Colonic mucosa (tissue), 4 donors: ENCODE data around the gene DIDO1. TPM values are rescaled to one million over a fixed set of nuclear protein-coding genes. Genes with fewer than 3 reads are reported as not detected.

Experiments used
- DNase-seq: peaks from one replicate; pipeline ENCODE4 v3.0.0-alpha.2; 2020
- H3K27ac ChIP-seq: fragments of 200-600 bp; one replicate; pipeline ENCODE4 v1.8.0; 2021
- H3K27me3 ChIP-seq: fragments of 200-600 bp; one replicate; pipeline ENCODE4 v1.8.0; 2021
- H3K36me3 ChIP-seq: fragments of 200-600 bp; one replicate; pipeline ENCODE4 v1.8.0; 2021
- H3K4me1 ChIP-seq: fragments of 200-600 bp; one replicate; pipeline ENCODE4 v1.8.0; 2021; ENCODE audit warnings: mild to moderate bottlenecking
- H3K4me3 ChIP-seq: fragments of 200-600 bp; one replicate; pipeline ENCODE4 v1.8.0; 2021
- H3K9ac ChIP-seq, 2 donors: one replicate each; pipeline ENCODE4 v1.7.0; 2013; ENCODE audit warnings: control low read depth in 2 of 2, low read depth in 2 of 2, low read length in 2 of 2
- H3K9me3 ChIP-seq: fragments of 200-600 bp; one replicate; pipeline ENCODE4 v1.8.0; 2021
- CTCF ChIP-seq: fragments of 200-600 bp; IDR thresholded peaks from one replicate; pipeline ENCODE4 v1.8.0; 2022; ENCODE audit warnings: antibody characterized with exemption, mild to moderate bottlenecking
- intact Hi-C: fragments of 100-400 bp; cut with DNase I; formaldehyde crosslinking; loops from one replicate; pipeline ENCODE4 v1.14.1; 2022
- total RNA-seq, 2 donors: library from RNA; stranded (reverse); fragmentation: NEBNext Ultra II Directional in 1 of 2; extraction: Animal tissue kit (Norgen Biotek cat#: 25700) in 1 of 2; gene quantifications; one replicate each; pipeline ENCODE4 v1.2.1, GENCODE V29; 2021
- donor health status: healthy.
- donor health status: DM: no; HTN: no; CAD: no.
- donor health status: DM: no; HTN: no; CAD: no.

DIDO1 gene
- total RNA-seq, 2 donors from 2014 or later = 41.4 to 50.4 TPM

GRCh38 chr20:62881662-62882395 is 44.5 kb downstream of the DIDO1 start:
- Histone ChIP-seq H3K27ac (no peak overlapping the region), H3K9ac (no peak overlapping the region), H3K9me3 (no peaks in the 10 kb centered on the region), H3K4me1 (no peaks in the 10 kb centered on the region), H3K36me3 (no peaks in the 10 kb centered on the region), H3K27me3 (no peaks in the 10 kb centered on the region), H3K4me3 (no peak overlapping the region)
- intact Hi-C loops = no loop called here
- no peak for DNase-seq
- TF ChIP-seq CTCF = no peak

DNA sequence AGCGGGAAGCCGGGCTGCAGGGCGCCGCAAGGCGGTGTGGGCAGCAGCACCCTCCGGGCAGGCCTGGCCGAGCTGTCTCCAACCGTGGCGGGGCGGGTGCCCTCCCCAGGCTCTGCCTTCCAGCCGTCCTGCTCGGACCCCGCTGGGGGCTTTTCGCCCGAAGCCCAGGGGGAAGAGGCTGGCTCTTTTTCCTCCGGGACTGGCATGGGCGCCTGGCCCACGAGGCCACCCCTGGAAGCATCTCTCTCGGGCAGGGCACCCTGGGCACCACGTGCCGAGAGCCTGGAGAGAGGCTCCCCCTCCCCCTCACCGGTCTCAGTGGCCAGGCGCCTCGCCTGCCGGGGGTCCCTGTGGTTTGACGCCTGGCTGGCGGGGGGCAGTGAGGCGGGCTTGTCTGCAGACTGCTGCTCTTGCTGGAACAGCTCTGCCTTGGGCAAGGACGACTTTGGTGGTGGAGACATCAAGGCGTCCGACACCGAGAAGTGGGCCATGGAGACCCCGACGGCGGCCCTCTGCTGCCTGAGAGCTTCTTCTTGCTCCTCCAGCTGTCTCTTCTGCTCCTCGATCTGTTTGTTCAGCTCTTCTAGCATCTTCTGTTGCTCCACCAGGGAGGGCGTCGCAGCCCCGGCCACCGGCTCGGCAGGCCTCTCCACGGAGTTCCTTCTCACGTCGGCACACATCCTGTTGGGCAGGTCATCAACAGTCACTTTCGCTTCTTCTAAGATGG is 45.2 kb downstream of the DIDO1 start:
- Histone ChIP-seq H3K27me3 (no peaks in the 10 kb centered on the region), H3K9ac (no peak overlapping the region), H3K4me1 (no peaks in the 10 kb centered on the region), H3K27ac (no peak overlapping the region), H3K9me3 (no peaks in the 10 kb centered on the region), H3K4me3 (no peak overlapping the region), H3K36me3 (no peaks in the 10 kb centered on the region)
- no peak for TF ChIP-seq CTCF
- intact Hi-C loops = no loop called here
- DNase-seq = no peak

- intact Hi-C loops = no loop called here
- H3K4me3 ChIP-seq = no peak overlapping the region
- DNase-seq = no peak
- TF ChIP-seq CTCF = no peak
- no peaks in the 10 kb centered on the region for H3K9me3 ChIP-seq
- no peaks in the 10 kb centered on the region for H3K4me1 ChIP-seq
- no peak overlapping the region for H3K9ac ChIP-seq
- H3K27ac ChIP-seq = no peak overlapping the region
- no peaks in the 10 kb centered on the region for H3K36me3 ChIP-seq
- H3K27me3 ChIP-seq = no peaks in the 10 kb centered on the region
These were observed 46.0 kb downstream of the DIDO1 start for GRCh38 chr20:62880147-62880934.

DNA sequence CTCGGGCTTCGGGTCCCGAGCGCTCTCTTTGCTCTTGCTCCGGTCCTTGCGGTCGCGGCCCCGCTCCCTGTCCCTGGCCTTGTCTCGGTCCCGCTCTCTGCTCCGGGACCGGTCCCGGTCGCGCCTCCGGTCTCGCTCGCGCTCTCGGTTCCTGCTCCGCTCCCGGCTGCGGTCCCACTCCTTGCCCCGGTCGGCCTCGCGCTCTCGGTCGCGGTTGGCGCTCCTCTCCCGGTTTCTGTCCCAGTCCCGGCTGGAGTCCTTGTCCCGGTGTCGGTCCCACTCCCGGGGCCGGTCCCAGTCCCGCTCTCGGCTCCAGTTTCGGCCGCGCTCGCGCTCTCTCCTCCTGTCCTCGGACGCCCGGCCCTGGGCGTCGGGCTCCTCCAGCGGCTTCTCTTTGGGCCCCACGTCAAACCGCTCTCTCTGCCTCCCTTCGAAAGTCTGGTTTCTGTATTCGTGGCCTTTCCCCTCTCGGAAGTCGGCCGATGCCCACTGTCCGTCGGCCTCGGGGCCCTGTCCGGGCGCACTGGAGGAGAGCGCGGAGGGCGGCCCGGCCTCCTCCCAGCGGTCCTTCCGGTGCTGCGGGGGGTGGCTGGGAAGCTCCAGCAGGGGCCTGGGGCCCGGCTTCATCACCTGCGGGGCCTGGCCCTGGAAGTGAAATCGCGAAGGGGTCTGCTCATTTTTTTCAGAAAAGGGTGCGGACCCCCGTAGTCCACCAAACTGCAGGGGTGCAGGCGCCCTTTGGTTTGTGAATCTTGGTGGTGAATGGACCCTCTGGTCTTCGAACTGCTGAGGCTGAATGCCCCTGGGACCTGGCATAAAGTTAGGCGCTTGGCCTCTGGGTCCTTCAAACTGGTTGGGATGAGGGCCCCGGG is 46.8 kb downstream of the DIDO1 start:
- no peak overlapping the region for H3K27ac ChIP-seq
- H3K9me3 ChIP-seq = no peaks in the 10 kb centered on the region
- H3K9ac ChIP-seq = no peak overlapping the region
- no peak for DNase-seq
- no peaks in the 10 kb centered on the region for H3K36me3 ChIP-seq
- H3K27me3 ChIP-seq = no peaks in the 10 kb centered on the region
- intact Hi-C loops = no loop called here
- TF ChIP-seq CTCF = no peak
- no peak overlapping the region for H3K4me3 ChIP-seq
- H3K4me1 ChIP-seq = no peaks in the 10 kb centered on the region
